Keratinocyte (primary cell): ENCODE data around the gene QPRT. TPM values are rescaled to one million over a fixed set of nuclear protein-coding genes. Genes with fewer than 3 reads are reported as not detected.
"Not testable (repeated sequence)": the region's sequence is repeated elsewhere in the genome, so short reads cannot be mapped to it uniquely, and the experiment has no call there.

Source experiments
- DNase-seq: peaks from one replicate; pipeline ENCODE4 v3.0.0-alpha.2; 2011; ENCODE audit warnings: low read depth, missing footprints, low spot score
- FAIRE-seq: peaks from 2 replicates; lab custom pipeline; 2011; peaks lifted over from hg19 to GRCh38; lab: Jason Lieb, UNC
- H2AFZ ChIP-seq: 2 replicates; pipeline ENCODE4 v1.6.0; 2012; ENCODE audit warnings: low read length, control low read depth, inconsistent platforms; ENCODE audit not compliant: control insufficient read depth
- H3K27ac ChIP-seq: 2 replicates; pipeline ENCODE4 v1.5.1; 2011; ENCODE audit warnings: low read length; ENCODE audit not compliant: control insufficient read depth, insufficient read depth
- H3K27me3 ChIP-seq: 3 replicates; pipeline ENCODE4 v1.6.0; 2011; ENCODE audit warnings: low read length; ENCODE audit not compliant: control insufficient read depth, insufficient read depth; ENCODE audit errors: extremely low read depth
- H3K36me3 ChIP-seq, 2 experiments: 2 replicates in 1 of 2; 3 replicates in 1 of 2; pipeline ENCODE4 v1.5.1; 2011; ENCODE audit warnings: low read length in 2 of 2, mild to moderate bottlenecking in 1 of 2; ENCODE audit not compliant: control insufficient read depth in 2 of 2, insufficient read depth in 2 of 2; ENCODE audit errors: extremely low read depth in 1 of 2
- H3K4me1 ChIP-seq: 3 replicates; pipeline ENCODE4 v1.5.1; 2011; ENCODE audit warnings: low read length; ENCODE audit not compliant: control insufficient read depth, insufficient read depth; ENCODE audit errors: extremely low read depth
- H3K4me2 ChIP-seq: 3 replicates; pipeline ENCODE4 v1.6.0; 2011; ENCODE audit warnings: low read depth, low read length; ENCODE audit not compliant: control insufficient read depth, insufficient read depth; ENCODE audit errors: extremely low read depth
- H3K4me3 ChIP-seq, 3 experiments: fragments of 200-600 bp in 1 of 3; sonication (generic) in 1 of 3; 2 replicates in 2 of 3; 3 replicates in 1 of 3; pipeline ENCODE4 v1.5.1; 2011 to 2016; ENCODE audit warnings: low read length in 3 of 3, mild to moderate bottlenecking in 3 of 3, control low read depth in 2 of 3, inconsistent platforms in 1 of 3, low read depth in 1 of 3, mixed read lengths in 1 of 3, mixed run types in 1 of 3, moderate library complexity in 1 of 3; ENCODE audit not compliant: control insufficient read depth in 2 of 3, insufficient read depth in 2 of 3; ENCODE audit errors: extremely low read depth in 1 of 3
- H3K79me2 ChIP-seq: 2 replicates; pipeline ENCODE4 v1.6.0; 2012; ENCODE audit warnings: low read length; ENCODE audit not compliant: control insufficient read depth, insufficient read depth
- H3K9ac ChIP-seq: 3 replicates; pipeline ENCODE4 v1.6.0; 2011; ENCODE audit warnings: low read length; ENCODE audit not compliant: control insufficient read depth, insufficient read depth; ENCODE audit errors: extremely low read depth
- H3K9me1 ChIP-seq: 3 replicates; pipeline ENCODE4 v1.6.0; 2011; ENCODE audit warnings: low read length; ENCODE audit not compliant: control insufficient read depth, insufficient read depth; ENCODE audit errors: extremely low read depth
- H3K9me3 ChIP-seq: 2 replicates; pipeline ENCODE4 v1.5.1; 2012; ENCODE audit warnings: low read depth, low read length; ENCODE audit not compliant: control insufficient read depth
- H4K20me1 ChIP-seq: 3 replicates; pipeline ENCODE4 v1.6.0; 2011; ENCODE audit warnings: low read length; ENCODE audit not compliant: control insufficient read depth, insufficient read depth; ENCODE audit errors: extremely low read depth
- EZH2 ChIP-seq: IDR thresholded peaks from one replicate; pipeline ENCODE4 v1.6.1; 2012; ENCODE audit warnings: inconsistent platforms, mild to moderate bottlenecking, low read length, moderate library complexity
- dilution Hi-C: fragments of 300-500 bp; cut with MboI; formaldehyde crosslinking; loops from one replicate; pipeline ENCODE4 v1.7.0; 2020; ENCODE audit warnings: low sequenced_read_pairs; ENCODE audit not compliant: extremely low pct_ligation_motif_present
- polyA plus RNA-seq, 5 experiments: library from polyadenylated mRNA; depleted of rRNA in 3 of 5; stranded (reverse) in 3 of 5; stranded (forward) in 1 of 5; unstranded in 1 of 5; fragments of >200 nt; gene quantifications; 1 replicate in 1 of 5; 2 replicates in 3 of 5; 3 replicates in 1 of 5; pipeline versions ENCODE4 v1.2.1 to v1.2.3, GENCODE V29; 2011 to 2012; ENCODE audit warnings: missing spikeins in 2 of 5, low read depth in 1 of 5, low replicate concordance in 1 of 5
- TF ChIP-seq, protein P1 (sequence below), 3 experiments: IDR thresholded peaks in 1 of 3; conservative IDR thresholded peaks in 1 of 3; optimal IDR thresholded peaks in 1 of 3; 2 replicates in 2 of 3; 3 replicates in 1 of 3; pipeline versions ENCODE3 to v1.5.1; 2011; ENCODE audit warnings: low read length in 3 of 3, mild to moderate bottlenecking in 3 of 3, moderate library complexity in 2 of 3, control low read depth in 1 of 3, inconsistent platforms in 1 of 3; ENCODE audit not compliant: insufficient read depth in 2 of 3; ENCODE audit errors: extremely low read depth in 1 of 3

The QPRT gene
- polyA plus RNA-seq, 1 donor (not counting 4 experiments of a cell fraction or from before 2014, with no cell fraction given): 8.8 TPM

DNA sequence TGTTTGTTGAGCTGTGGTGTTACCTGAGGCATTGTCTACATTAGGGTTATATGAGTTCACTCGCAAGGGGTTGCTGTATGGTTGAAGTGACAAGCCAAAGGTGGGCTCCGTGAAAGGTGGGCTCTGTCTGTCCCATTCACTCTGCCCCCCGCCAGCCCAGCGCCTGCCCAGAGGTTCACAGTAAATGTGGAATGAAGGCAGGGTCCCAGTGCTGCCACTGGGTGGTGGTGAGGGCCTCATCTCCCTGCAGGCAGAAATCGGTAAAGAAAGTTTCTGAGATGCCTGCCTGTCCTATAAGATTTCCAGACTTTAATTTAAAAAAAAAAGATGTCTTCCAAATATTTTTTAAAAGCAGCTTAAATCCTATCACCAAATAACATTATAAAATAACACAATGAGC, 42.6 kb upstream of the QPRT start:
- H3K4me1 ChIP-seq, H2AFZ ChIP-seq, H3K36me3 ChIP-seq, H3K9me3 ChIP-seq, H3K4me3 ChIP-seq, dilution Hi-C loops, H3K9me1 ChIP-seq, H3K27me3 ChIP-seq, H3K9ac ChIP-seq, H4K20me1 ChIP-seq, H3K4me2 ChIP-seq, FAIRE-seq, H3K79me2 ChIP-seq, DNase-seq, H3K27ac ChIP-seq: not testable (repeated sequence)

DNA sequence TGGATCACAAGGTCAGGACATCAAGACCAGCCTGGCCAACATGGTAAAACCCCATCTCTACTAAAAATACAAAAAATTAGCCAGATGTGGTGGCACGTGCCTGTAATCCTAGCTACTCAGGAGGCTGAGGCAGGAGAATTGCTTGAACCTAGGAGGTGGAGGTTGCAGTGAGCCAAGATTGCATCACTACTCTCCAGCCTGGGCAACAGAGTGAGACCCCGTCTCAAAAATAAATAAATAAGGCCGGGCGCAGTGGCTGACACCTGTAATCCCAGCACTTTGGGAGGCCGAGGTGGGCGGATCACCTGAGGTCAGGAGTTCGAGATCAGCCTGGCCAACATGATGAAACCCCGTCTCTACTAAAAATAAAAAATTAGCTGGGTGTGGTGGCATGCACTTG, 40.2 kb upstream of the QPRT start:
- H3K4me3 ChIP-seq, H3K27ac ChIP-seq, FAIRE-seq, H3K4me1 ChIP-seq, H3K27me3 ChIP-seq, H3K79me2 ChIP-seq, H3K9me3 ChIP-seq, H2AFZ ChIP-seq, H4K20me1 ChIP-seq, dilution Hi-C loops, H3K36me3 ChIP-seq, H3K4me2 ChIP-seq, DNase-seq, H3K9me1 ChIP-seq, H3K9ac ChIP-seq: not testable (repeated sequence)

DNA sequence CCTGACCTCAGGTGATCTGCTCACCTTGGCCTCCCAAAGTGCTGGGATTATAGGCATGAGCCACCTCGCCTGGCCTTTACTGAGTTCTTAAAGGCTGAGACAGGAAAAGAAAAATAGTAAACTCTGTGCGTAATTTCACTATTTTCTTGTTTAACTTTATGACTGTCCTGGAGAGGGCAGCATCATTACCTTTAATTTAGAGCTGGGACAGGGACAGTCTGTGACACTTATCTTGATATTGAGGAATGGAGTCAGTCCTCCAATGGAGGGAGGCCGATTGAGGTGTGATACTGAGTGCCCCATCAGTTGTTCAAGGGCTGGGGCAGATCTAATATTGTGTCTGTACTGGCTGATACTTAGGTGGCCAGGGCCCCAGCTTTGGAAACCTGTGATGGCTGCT, 37.4 kb upstream of the QPRT start:
- Histone ChIP-seq H3K4me1 (no peaks in the 10 kb centered on the region), H3K27me3 (no peaks in the 10 kb centered on the region), H4K20me1 (no peaks in the 10 kb centered on the region), H3K36me3 (no peaks in the 10 kb centered on the region), H3K9ac (no peak overlapping the region), H3K4me2 (no peak overlapping the region), H3K9me1 (no peaks in the 10 kb centered on the region), H3K9me3 (no peaks in the 10 kb centered on the region), H3K4me3 (no peak overlapping the region), H3K27ac (no peak overlapping the region), H2AFZ (no peak overlapping the region), H3K79me2 (no peaks in the 10 kb centered on the region)
- dilution Hi-C loops: no loop called here
- FAIRE-seq (no peak), DNase-seq (no peak)
- TF ChIP-seq EZH2: no peak
- TF ChIP-seq, protein P1, sequence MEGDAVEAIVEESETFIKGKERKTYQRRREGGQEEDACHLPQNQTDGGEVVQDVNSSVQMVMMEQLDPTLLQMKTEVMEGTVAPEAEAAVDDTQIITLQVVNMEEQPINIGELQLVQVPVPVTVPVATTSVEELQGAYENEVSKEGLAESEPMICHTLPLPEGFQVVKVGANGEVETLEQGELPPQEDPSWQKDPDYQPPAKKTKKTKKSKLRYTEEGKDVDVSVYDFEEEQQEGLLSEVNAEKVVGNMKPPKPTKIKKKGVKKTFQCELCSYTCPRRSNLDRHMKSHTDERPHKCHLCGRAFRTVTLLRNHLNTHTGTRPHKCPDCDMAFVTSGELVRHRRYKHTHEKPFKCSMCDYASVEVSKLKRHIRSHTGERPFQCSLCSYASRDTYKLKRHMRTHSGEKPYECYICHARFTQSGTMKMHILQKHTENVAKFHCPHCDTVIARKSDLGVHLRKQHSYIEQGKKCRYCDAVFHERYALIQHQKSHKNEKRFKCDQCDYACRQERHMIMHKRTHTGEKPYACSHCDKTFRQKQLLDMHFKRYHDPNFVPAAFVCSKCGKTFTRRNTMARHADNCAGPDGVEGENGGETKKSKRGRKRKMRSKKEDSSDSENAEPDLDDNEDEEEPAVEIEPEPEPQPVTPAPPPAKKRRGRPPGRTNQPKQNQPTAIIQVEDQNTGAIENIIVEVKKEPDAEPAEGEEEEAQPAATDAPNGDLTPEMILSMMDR (optimal IDR thresholded peaks at IDR 0.05 in 1 of 3, IDR thresholded peaks at IDR 0.05 in 1 of 3, conservative IDR thresholded peaks at IDR 0.05 in 1 of 3; ENCODE audit: extremely low read depth in 1 of 3, insufficient read depth in 2 of 3, low read length in 3 of 3): no peak
